Activated naive CD4-positive, alpha-beta T cell treated with anti-CD3 and anti-CD28 coated beads, Interleukin-2, amount 10 ng/mL, durations not matched to agents 7 days and 5 days (primary cell): ENCODE results near the gene BACE2.

Experiments used
- CTCF ChIA-PET: fragments of 350-600 bp; sonication (Branson Sonifier 250); formaldehyde crosslinking; loops from one replicate; lab custom pipeline; 2021; ENCODE audit warnings: antibody characterized with exemption; lab: Charles Lee
- DNase-seq: peaks from one replicate; pipeline ENCODE4 v3.0.0-alpha.2; 2020
- H3K27ac Mint-ChIP-seq: one replicate; pipeline ENCODE4 v1.8.0; 2021; ENCODE audit warnings: mild to moderate bottlenecking, moderate library complexity, mixed read lengths
- H3K27me3 Mint-ChIP-seq: one replicate; pipeline ENCODE4 v1.8.0; 2021; ENCODE audit warnings: mild to moderate bottlenecking, mixed read lengths
- H3K36me3 Mint-ChIP-seq: one replicate; pipeline ENCODE4 v1.8.0; 2021; ENCODE audit warnings: mixed read lengths
- H3K4me1 Mint-ChIP-seq: one replicate; pipeline ENCODE4 v1.8.0; 2021; ENCODE audit warnings: mixed read lengths
- H3K4me3 Mint-ChIP-seq: one replicate; pipeline ENCODE4 v1.8.0; 2021; ENCODE audit warnings: mild to moderate bottlenecking, moderate library complexity, mixed read lengths
- H3K9me3 Mint-ChIP-seq: one replicate; pipeline ENCODE4 v1.8.0; 2021; ENCODE audit warnings: mixed read lengths

The BACE2 gene

GRCh38 chr21:41161428-41161827 is 6.5 kb upstream of the BACE2 start:
- H3K27ac Mint-ChIP-seq = no peak overlapping the region
- H3K4me1 Mint-ChIP-seq = no peaks in the 10 kb centered on the region
- H3K27me3 Mint-ChIP-seq = peaks cover 36% of the 10 kb centered on the region
- no peak for DNase-seq
- H3K4me3 Mint-ChIP-seq = no peak overlapping the region
- CTCF ChIA-PET = no interaction called here
- no peaks in the 10 kb centered on the region for H3K36me3 Mint-ChIP-seq
- H3K9me3 Mint-ChIP-seq = peaks cover 5% of the 10 kb centered on the region

GRCh38 chr21:41162096-41162495 is 5.9 kb upstream of the BACE2 start:
- H3K27me3 Mint-ChIP-seq = peaks cover 43% of the 10 kb centered on the region
- CTCF ChIA-PET = no interaction called here
- peaks cover 5% of the 10 kb centered on the region for H3K9me3 Mint-ChIP-seq
- no peak overlapping the region for H3K4me3 Mint-ChIP-seq
- no peak overlapping the region for H3K27ac Mint-ChIP-seq
- H3K4me1 Mint-ChIP-seq = no peaks in the 10 kb centered on the region
- no peak for DNase-seq
- no peaks in the 10 kb centered on the region for H3K36me3 Mint-ChIP-seq

DNA sequence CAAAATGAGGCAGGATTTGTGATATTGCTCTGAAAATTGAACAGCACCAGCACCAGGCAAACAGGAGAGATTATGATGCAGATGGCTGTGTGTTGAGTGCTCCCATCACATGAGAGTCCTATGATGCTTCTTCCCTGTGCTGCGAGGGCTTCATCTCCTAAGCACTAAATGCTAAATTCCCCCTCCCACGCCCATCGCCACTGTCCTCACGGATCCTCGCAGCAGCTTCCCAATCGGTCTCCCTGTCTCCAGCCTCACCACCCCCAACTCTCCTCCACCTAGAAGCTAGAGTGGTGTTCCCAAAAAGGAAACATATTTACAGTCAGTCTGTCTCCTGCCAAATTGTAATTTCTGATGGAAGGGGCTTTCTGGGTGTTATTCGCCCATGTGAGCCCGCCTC is 4.9 kb upstream of the BACE2 start:
- peaks cover 4% of the 10 kb centered on the region for H3K9me3 Mint-ChIP-seq
- H3K4me3 Mint-ChIP-seq = no peak overlapping the region
- H3K27me3 Mint-ChIP-seq = peaks cover 53% of the 10 kb centered on the region
- H3K36me3 Mint-ChIP-seq = no peaks in the 10 kb centered on the region
- no peak for DNase-seq
- H3K4me1 Mint-ChIP-seq = no peaks in the 10 kb centered on the region
- no peak overlapping the region for H3K27ac Mint-ChIP-seq
- CTCF ChIA-PET = no interaction called here

DNA sequence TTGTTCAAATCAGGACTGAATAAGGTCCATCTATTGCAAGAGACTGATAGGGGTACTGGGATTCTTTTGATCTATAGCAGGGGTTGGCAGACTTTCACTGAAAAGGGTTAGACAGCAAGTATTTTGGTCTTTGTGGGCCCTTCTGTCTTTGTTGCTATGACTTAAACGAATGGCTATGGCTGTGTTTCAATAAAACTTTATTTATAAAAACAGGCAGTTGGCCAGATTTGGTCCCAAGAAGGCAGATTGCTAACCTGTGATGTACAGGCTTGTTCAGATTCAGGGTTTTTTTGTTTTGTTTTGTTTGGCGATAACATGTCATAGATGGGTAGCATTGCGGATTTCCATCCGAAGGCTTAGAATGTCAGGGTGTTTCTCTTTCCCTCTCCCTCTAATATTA is 3.9 kb upstream of the BACE2 start:
- Mint-ChIP-seq H3K4me3 (no peak overlapping the region), H3K36me3 (no peaks in the 10 kb centered on the region), H3K9me3 (no peaks in the 10 kb centered on the region), H3K4me1 (peaks cover 2% of the 10 kb centered on the region), H3K27me3 (peaks cover 59% of the 10 kb centered on the region), H3K27ac (no peak overlapping the region)
- CTCF ChIA-PET = no interaction called here
- no peak for DNase-seq

DNA sequence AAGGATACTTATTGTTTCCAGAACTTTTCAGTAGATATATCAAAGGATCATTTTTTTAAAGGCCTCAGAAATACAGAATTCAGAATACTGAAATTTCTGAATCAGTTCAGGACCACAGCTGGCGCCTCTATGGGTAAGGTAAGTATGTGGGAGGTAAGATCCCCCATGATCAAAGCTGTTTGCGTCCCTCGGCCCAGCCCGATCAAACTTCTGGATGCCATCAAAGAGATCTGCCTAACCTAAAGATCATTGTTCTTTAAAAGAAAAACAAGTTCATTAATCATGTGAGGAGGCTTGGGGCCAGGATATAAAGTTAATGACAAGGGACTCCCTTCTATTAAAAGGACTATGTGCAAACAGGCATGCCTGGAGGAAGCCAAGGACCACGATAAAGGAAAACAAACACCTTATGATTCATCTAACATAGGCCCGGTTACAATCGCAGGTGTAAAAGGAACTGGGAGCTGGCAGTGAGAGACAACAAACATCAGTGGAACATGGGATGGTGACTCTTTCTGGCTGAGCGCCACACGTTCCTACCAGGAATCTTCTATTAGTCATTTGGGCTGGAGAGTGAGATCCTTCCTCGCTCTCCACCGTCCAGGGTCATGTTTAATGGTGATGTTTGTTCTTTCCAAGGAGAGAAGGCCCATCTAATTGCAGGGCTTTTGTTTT is 2.8 kb upstream of the BACE2 start:
- CTCF ChIA-PET = no interaction called here
- Mint-ChIP-seq H3K9me3 (no peaks in the 10 kb centered on the region), H3K36me3 (no peaks in the 10 kb centered on the region), H3K4me3 (no peak overlapping the region), H3K27ac (no peak overlapping the region), H3K27me3 (peaks cover 60% of the 10 kb centered on the region), H3K4me1 (peaks cover 5% of the 10 kb centered on the region)
- DNase-seq = no peak

- Mint-ChIP-seq H3K9me3 (no peaks in the 10 kb centered on the region), H3K4me3 (peak overlapping the region; percentile 60), H3K36me3 (no peaks in the 10 kb centered on the region), H3K27ac (no peak overlapping the region), H3K4me1 (peaks cover 5% of the 10 kb centered on the region), H3K27me3 (peaks cover 75% of the 10 kb centered on the region)
- no peak for DNase-seq
- CTCF ChIA-PET = interaction anchor here (1.1 to 1.2 kb wide), 2 partner anchors 116 to 414 kb away, joined by 3 read pairs; no protein-coding TSS in a partner anchor
Observed at GRCh38 chr21:41166884-41167283, 1.1 kb upstream of the BACE2 start.

- Mint-ChIP-seq H3K27me3 (peaks cover 79% of the 10 kb centered on the region), H3K4me3 (peak overlapping the region; percentile 73), H3K4me1 (peaks cover 5% of the 10 kb centered on the region), H3K36me3 (no peaks in the 10 kb centered on the region), H3K9me3 (no peaks in the 10 kb centered on the region), H3K27ac (no peak overlapping the region)
- peak; percentile 46 for DNase-seq
- CTCF ChIA-PET = interaction anchor here (0.7 to 0.8 kb wide), 2 partner anchors 14 to 259 kb away, joined by 3 to 4 read pairs; no protein-coding TSS in a partner anchor
Observed at GRCh38 chr21:41168391-41169257, 664 bp downstream of the BACE2 start.

DNA sequence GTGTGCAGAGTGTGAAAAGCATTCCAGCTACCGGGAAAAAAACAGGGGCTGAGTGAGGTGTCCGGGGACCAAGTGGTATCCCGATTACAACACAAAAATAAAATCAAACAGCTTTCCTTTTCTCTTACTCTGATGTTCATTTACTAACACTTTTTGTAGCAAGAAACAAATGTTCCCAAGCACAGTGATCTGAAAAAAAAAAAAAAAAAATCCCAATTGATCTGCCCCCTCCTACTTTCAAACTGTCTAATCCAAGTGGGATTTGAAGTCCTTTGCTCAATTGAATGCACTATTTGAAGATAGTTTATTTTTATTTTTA is 1.3 kb downstream of the BACE2 start:
- Mint-ChIP-seq H3K9me3 (no peaks in the 10 kb centered on the region), H3K4me1 (peaks cover 5% of the 10 kb centered on the region), H3K36me3 (no peaks in the 10 kb centered on the region), H3K4me3 (peak overlapping the region; percentile 73), H3K27me3 (peaks cover 79% of the 10 kb centered on the region), H3K27ac (no peak overlapping the region)
- CTCF ChIA-PET = interaction anchor here (0.7 to 0.8 kb wide), 2 partner anchors 13 to 258 kb away, joined by 3 to 4 read pairs; no protein-coding TSS in a partner anchor
- DNase-seq = no peak

DNA sequence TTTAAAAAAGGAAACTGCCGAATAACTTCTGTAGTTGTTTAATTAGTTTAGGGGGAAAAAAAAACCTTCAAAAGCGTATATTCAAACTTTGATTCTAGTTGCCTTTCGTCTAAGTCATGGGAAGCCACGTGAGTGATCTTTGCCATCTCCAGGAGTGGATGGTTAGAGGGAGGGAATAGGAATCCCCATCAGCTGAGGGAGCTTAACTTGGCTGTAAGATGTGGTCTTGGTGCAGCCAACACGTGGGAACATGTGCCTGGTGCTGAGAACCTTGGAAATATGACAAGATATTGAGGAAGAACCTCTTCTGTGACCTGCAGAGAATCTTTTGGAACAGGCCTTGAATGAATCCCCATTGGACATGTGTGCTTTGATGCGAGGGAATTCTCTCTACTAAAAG is 1.7 kb downstream of the BACE2 start:
- H3K4me3 Mint-ChIP-seq = no peak overlapping the region
- H3K4me1 Mint-ChIP-seq = peaks cover 5% of the 10 kb centered on the region
- no peaks in the 10 kb centered on the region for H3K9me3 Mint-ChIP-seq
- no peaks in the 10 kb centered on the region for H3K36me3 Mint-ChIP-seq
- CTCF ChIA-PET = interaction anchor here (0.8 kb wide), 1 partner anchor 258 kb away, joined by 3 read pairs; no protein-coding TSS in a partner anchor
- no peak overlapping the region for H3K27ac Mint-ChIP-seq
- DNase-seq = no peak
- H3K27me3 Mint-ChIP-seq = peaks cover 79% of the 10 kb centered on the region

DNA sequence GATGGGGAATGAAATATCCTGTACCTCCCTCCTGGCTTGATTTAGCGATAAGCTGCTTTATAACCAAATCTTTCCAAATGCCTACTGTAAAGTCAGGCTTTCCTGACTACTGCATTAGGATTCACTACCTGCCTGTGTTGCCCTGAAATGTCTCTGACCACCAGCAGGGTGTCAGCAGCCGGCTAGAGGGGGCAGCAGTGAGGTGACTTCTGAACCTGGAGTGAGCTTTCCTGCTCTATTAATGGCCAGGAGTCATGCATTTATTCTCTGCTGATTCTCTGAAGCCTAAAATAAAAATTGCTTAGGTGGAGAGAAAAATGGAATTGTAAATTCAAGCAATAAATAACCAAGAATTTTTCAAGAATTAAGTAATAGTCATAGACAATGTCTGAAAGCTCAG is 2.5 kb downstream of the BACE2 start:
- H3K27ac Mint-ChIP-seq = no peak overlapping the region
- H3K4me3 Mint-ChIP-seq = no peak overlapping the region
- CTCF ChIA-PET = interaction anchor here (0.7 to 1.1 kb wide), 2 partner anchors 11 to 112 kb away, joined by 3 to 5 read pairs; no protein-coding TSS in a partner anchor
- H3K36me3 Mint-ChIP-seq = no peaks in the 10 kb centered on the region
- H3K27me3 Mint-ChIP-seq = peaks cover 79% of the 10 kb centered on the region
- H3K4me1 Mint-ChIP-seq = peaks cover 5% of the 10 kb centered on the region
- no peaks in the 10 kb centered on the region for H3K9me3 Mint-ChIP-seq
- peak; percentile 36 for DNase-seq

DNA sequence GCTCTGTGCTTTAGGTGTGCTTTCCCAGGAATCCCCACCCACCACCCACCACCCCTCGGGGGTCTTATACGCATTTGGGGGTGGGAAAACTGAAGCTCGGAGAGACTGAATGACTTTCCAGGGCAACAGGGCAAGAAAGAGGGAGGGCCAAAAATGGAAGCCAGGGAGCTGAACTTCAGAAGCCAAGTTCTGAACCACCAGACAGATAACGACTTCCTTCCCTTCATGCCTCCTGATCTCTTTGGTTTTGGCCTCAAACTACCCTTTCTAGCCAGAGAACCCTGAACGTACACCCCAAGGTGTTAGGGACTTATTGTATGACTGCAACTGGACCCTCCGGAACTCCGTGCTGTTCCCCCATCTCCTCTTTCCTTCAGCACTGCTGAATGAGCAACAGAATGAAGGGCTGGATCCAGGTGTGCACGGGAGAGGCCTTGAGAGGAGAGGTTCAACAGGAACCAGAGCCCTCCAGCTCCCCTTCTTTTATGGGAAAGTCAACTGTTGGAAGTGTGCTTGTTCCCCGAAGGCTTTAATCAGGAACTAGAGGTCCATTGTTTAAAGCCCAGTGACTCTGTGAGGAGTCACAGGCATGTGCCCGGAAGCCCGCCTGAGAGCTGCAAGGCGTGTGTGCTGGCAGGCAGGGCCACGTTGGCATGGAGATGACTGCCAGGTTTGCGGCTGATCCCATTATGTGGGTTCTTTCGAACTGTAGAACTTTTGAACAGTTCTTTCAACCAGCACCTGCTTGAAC is 3.1 kb downstream of the BACE2 start:
- no peak for DNase-seq
- CTCF ChIA-PET = interaction anchor here (0.7 to 1.1 kb wide), 2 partner anchors 12 to 112 kb away, joined by 3 to 5 read pairs; no protein-coding TSS in a partner anchor
- Mint-ChIP-seq H3K27ac (no peak overlapping the region), H3K27me3 (peaks cover 79% of the 10 kb centered on the region), H3K4me1 (peaks cover 5% of the 10 kb centered on the region), H3K4me3 (no peak overlapping the region), H3K9me3 (no peaks in the 10 kb centered on the region), H3K36me3 (no peaks in the 10 kb centered on the region)

- no peak for DNase-seq
- Mint-ChIP-seq H3K36me3 (no peaks in the 10 kb centered on the region), H3K4me3 (no peak overlapping the region), H3K27me3 (peaks cover 67% of the 10 kb centered on the region), H3K4me1 (no peaks in the 10 kb centered on the region), H3K9me3 (no peaks in the 10 kb centered on the region), H3K27ac (no peak overlapping the region)
- CTCF ChIA-PET = no interaction called here
Observed at GRCh38 chr21:41175080-41175479, 7.1 kb downstream of the BACE2 start.

- Mint-ChIP-seq H3K27ac (no peak overlapping the region), H3K9me3 (no peaks in the 10 kb centered on the region), H3K4me1 (no peaks in the 10 kb centered on the region), H3K27me3 (peaks cover 52% of the 10 kb centered on the region), H3K36me3 (no peaks in the 10 kb centered on the region), H3K4me3 (no peak overlapping the region)
- DNase-seq = no peak
- CTCF ChIA-PET = no interaction called here
Observed at GRCh38 chr21:41176846-41177245, 8.9 kb downstream of the BACE2 start.

DNA sequence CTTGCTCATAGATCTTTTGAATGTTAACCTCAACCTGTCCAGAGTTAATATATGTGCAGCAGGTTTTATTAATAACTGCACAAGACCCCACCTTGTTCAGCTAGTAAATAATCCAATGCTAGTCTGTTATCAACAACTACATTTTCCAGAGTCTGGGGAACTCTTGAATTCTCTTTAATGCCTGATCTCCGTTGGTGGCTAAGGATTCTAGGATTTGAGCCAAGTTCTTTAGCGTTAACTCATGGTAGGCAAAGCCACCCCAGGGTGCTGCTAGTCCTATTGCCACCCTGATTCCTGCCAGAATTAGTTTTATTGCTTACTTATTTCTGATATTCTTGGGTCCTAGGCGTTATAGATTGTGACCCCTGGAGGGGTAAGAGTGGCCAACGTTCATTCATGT is 12.8 kb downstream of the BACE2 start:
- Mint-ChIP-seq H3K36me3 (no peaks in the 10 kb centered on the region), H3K27me3 (peaks cover 29% of the 10 kb centered on the region), H3K4me1 (no peaks in the 10 kb centered on the region), H3K27ac (no peak overlapping the region), H3K9me3 (no peaks in the 10 kb centered on the region), H3K4me3 (no peak overlapping the region)
- DNase-seq = no peak
- CTCF ChIA-PET = no interaction called here
